ENCODE measurements around the gene CARS1. TPM values are rescaled to one million over a fixed set of nuclear protein-coding genes. Genes with fewer than 3 reads are reported as not detected.

Gene CARS1
- total and polyA plus RNA-seq, 2 of the 8 experiments (the other 6 are each of a cell fraction or from before 2014, with no cell fraction given): 44.1 to 100 TPM

DNA sequence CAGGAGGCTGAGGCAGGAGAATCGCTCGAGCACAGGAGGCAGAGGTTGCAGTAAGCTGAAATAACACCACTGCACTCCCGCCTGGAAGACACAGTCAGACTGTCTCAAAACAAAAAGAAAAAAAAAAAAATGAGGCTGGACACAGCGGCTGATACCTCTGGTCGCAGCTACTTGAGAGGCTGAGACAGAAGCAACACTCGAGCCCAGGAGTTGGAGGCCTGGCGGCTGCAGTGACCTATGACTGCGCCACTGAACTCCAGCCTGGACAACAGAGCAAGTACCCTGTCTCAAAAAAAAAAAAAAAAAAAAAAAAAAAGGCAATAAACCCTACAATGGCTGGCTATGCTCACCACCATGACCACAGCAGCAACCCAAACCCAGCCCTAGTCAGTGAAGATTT is 76.1 kb downstream of the CARS1 start:
- WGBS, 2 experiments (ENCODE audit: extremely low coverage in 1 of 2, insufficient coverage in 1 of 2, insufficient read length in 1 of 2, insufficient replicate concordance in 2 of 2, low coverage in 1 of 2, low lambda C conversion rate in 2 of 2, missing lambda C conversion rate in 1 of 2): 94% methylated on average over 8 of the region's 8 CpGs; no CpG with 5 or more reads in 1 of the 2 experiments

More for the DNA sequence above, 76.1 kb downstream of the CARS1 start:
- Histone ChIP-seq H3K4me3 (ENCODE audit: extremely low read depth in 1 of 4, insufficient read depth in 2 of 4, low read depth in 3 of 4, low read length in 4 of 4) (no peak overlapping the region), H4K5ac (ENCODE audit: insufficient read length, low read depth, low read length) (no peak overlapping the region), H3K14ac (ENCODE audit: insufficient read length) (no peak overlapping the region), H3K23me2 (ENCODE audit: low read depth, low read length) (no peaks in the 10 kb centered on the region), H4K20me1 (replicated peaks in 1 of 2; ENCODE audit: control insufficient read depth in 1 of 2, insufficient read depth in 2 of 2, low read length in 2 of 2) (peaks cover 19 to 34% of the 10 kb centered on the region in 2 experiments), H3K9me3 (ENCODE audit: insufficient read depth in 2 of 2, low read depth in 1 of 2, low read length in 1 of 2) (no peaks in the 10 kb centered on the region), H2BK5ac (ENCODE audit: low read depth, low read length) (no peak overlapping the region), H3K18ac (ENCODE audit: extremely low read depth, low read length) (no peak overlapping the region), H3K56ac (replicated peaks; ENCODE audit: insufficient read length, low read depth, low read length) (no peak overlapping the region), H2BK20ac (ENCODE audit: low read length) (no peak overlapping the region), H3K23ac (ENCODE audit: insufficient read length) (no peak overlapping the region), H3K27ac (ENCODE audit: low read depth, low read length) (no peak overlapping the region), H2BK120ac (replicated peaks; ENCODE audit: low read depth, low read length) (no peak overlapping the region), H2BK15ac (ENCODE audit: low read length) (no peak overlapping the region), H3K36me3 (ENCODE audit: control insufficient read depth in 2 of 4, insufficient read depth in 4 of 4, low read length in 3 of 4) (peaks cover 12 to 39% (median 25%) of the 10 kb centered on the region in 4 experiments), H2BK12ac (ENCODE audit: low read depth, low read length) (no peak overlapping the region), H3K79me1 (ENCODE audit: low read depth, low read length) (peaks cover 5% of the 10 kb centered on the region; the same call in 1 of the 2 replicates), H3K4ac (replicated peaks; ENCODE audit: insufficient read length, low read depth, low read length) (no peak overlapping the region), H3K4me1 (replicated peaks in 1 of 4; ENCODE audit: control insufficient read depth in 3 of 4, insufficient read depth in 4 of 4, low read length in 3 of 4) (no peaks in the 10 kb centered on the region), H2AK5ac (ENCODE audit: low read depth, low read length) (no peak overlapping the region), H3K79me2 (ENCODE audit: control insufficient read depth in 1 of 2, insufficient read depth in 2 of 2, low read length in 2 of 2) (peaks cover 42 to 97% of the 10 kb centered on the region in 2 experiments), H2AFZ (ENCODE audit: low read length) (no peak overlapping the region), H4K91ac (replicated peaks; ENCODE audit: insufficient read length, low read length) (no peak overlapping the region), H3K4me2 (ENCODE audit: insufficient read depth in 1 of 2, low read depth in 2 of 2, low read length in 2 of 2) (no peak overlapping the region), H3K27me3 (replicated peaks in 1 of 4; ENCODE audit: control insufficient read depth in 3 of 4, extremely low read depth in 1 of 4, insufficient read depth in 3 of 4, low read length in 3 of 4) (no peaks in the 10 kb centered on the region), H4K8ac (ENCODE audit: extremely low read depth, insufficient read depth, low read length) (no peak overlapping the region), H3K9ac (replicated peaks in 1 of 4; ENCODE audit: extremely low read depth in 1 of 4, low read depth in 3 of 4, low read length in 3 of 4) (no peak overlapping the region)
- FAIRE-seq (no peak), DNase-seq (ENCODE audit: low read depth in 1 of 2, low spot score in 2 of 2) (no peak)
- ChIA-PET POLR2A (ENCODE audit: partially characterized antibody) (interaction anchor here (0.6 to 4.2 kb wide), 9 partner anchors 9 to 1112 kb away, joined by 3 to 28 read pairs (median 4); partner anchors contain the start of gene NAP1L4), CTCF (ENCODE audit: partially characterized antibody) (interaction anchor here (0.6 to 1.7 kb wide), 6 partner anchors 9 to 91 kb away, joined by 3 to 5 read pairs (median 4); no protein-coding TSS in a partner anchor)
- TF ChIP-seq, protein P1, sequence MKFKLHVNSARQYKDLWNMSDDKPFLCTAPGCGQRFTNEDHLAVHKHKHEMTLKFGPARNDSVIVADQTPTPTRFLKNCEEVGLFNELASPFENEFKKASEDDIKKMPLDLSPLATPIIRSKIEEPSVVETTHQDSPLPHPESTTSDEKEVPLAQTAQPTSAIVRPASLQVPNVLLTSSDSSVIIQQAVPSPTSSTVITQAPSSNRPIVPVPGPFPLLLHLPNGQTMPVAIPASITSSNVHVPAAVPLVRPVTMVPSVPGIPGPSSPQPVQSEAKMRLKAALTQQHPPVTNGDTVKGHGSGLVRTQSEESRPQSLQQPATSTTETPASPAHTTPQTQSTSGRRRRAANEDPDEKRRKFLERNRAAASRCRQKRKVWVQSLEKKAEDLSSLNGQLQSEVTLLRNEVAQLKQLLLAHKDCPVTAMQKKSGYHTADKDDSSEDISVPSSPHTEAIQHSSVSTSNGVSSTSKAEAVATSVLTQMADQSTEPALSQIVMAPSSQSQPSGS (IDR thresholded peaks at IDR 0.05; ENCODE audit: low read length): no peak
- TF ChIP-seq, protein P2, sequence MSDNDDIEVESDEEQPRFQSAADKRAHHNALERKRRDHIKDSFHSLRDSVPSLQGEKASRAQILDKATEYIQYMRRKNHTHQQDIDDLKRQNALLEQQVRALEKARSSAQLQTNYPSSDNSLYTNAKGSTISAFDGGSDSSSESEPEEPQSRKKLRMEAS (IDR thresholded peaks at IDR 0.05): no peak
- no peak for TF ChIP-seq EGR1 (IDR thresholded peaks at IDR 0.05; ENCODE audit: borderline replicate concordance, low read depth, low read length)
- no peak for TF ChIP-seq SIN3A (conservative IDR thresholded peaks at IDR 0.05 in 1 of 2, IDR thresholded peaks at IDR 0.05 in 1 of 2; ENCODE audit: low read depth in 1 of 2, low read length in 2 of 2)
- no peak for TF ChIP-seq BACH1 (IDR thresholded peaks at IDR 0.05; ENCODE audit: low read length)
- no peak for TF ChIP-seq RBBP5 (IDR thresholded peaks at IDR 0.05; ENCODE audit: borderline replicate concordance, low read depth, low read length)
